ENCODE measurements around the gene CHST7. TPM values are rescaled to one million over a fixed set of nuclear protein-coding genes. Genes with fewer than 3 reads are reported as not detected.

CHST7 gene
- total RNA-seq, 1 donor from 2014 or later = 64.6 TPM

DNA sequence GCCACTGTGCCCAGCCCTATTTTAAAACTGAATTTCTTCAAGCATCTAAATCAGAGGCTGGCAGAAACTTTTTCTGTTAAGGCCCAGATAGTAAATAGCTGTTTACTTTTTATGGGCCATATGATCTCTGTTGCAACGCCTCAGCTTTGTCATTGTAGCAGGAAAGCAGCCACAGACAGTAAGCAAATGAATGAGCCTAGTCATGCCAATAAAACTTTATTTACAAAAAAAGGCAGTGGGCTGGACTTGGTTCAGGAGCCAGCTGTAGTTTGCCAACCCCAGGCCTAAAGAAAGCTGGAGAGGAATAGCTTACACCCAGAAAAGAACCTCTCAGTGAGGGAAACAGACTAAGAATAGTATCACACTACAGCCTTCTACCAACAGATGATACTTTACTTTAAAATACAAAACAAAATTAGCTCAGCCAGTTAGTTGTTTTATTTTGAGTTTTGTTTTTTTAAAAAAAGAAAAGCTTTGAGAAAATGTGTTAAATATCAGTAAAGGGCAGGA, 25.5 kb downstream of the CHST7 start:
- intact Hi-C loops (cut with DNase I) = no loop called here
- H3K4me1 ChIP-seq = no peaks in the 10 kb centered on the region
- no peak overlapping the region for H3K4me3 ChIP-seq
- no peaks in the 10 kb centered on the region for H3K36me3 ChIP-seq
- no peaks in the 10 kb centered on the region for H3K9me3 ChIP-seq
- DNase-seq (ENCODE audit: low spot score in 2 of 2) = no peak
- TF ChIP-seq, protein P1, sequence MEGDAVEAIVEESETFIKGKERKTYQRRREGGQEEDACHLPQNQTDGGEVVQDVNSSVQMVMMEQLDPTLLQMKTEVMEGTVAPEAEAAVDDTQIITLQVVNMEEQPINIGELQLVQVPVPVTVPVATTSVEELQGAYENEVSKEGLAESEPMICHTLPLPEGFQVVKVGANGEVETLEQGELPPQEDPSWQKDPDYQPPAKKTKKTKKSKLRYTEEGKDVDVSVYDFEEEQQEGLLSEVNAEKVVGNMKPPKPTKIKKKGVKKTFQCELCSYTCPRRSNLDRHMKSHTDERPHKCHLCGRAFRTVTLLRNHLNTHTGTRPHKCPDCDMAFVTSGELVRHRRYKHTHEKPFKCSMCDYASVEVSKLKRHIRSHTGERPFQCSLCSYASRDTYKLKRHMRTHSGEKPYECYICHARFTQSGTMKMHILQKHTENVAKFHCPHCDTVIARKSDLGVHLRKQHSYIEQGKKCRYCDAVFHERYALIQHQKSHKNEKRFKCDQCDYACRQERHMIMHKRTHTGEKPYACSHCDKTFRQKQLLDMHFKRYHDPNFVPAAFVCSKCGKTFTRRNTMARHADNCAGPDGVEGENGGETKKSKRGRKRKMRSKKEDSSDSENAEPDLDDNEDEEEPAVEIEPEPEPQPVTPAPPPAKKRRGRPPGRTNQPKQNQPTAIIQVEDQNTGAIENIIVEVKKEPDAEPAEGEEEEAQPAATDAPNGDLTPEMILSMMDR (IDR thresholded peaks at IDR 0.05) = no peak
- H3K27me3 ChIP-seq = no peaks in the 10 kb centered on the region
- no peak overlapping the region for H3K27ac ChIP-seq

DNA sequence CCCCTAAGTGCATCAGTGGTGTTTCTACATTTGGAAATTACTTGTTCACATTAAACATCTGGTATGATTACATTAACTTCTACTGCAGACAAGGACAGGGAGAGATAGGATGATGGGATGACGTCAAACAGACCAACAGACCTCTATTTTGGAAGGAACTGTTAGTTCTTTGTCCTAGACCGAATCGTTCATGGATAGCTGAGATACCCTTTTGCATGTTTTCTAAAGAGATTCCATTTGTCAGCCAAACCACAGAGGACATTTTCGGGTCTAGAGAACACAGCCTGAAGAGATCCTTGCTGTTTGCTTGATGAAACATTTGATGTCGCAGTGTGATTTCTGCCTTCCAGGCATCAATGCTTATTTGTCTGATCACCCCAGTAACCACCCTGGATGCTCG, 27.7 kb downstream of the CHST7 start:
- intact Hi-C loops (cut with DNase I) = no loop called here
- no peaks in the 10 kb centered on the region for H3K36me3 ChIP-seq
- H3K4me3 ChIP-seq = no peak overlapping the region
- TF ChIP-seq, protein P1 (IDR thresholded peaks at IDR 0.05) = no peak
- DNase-seq (ENCODE audit: low spot score in 2 of 2) = no peak
- no peaks in the 10 kb centered on the region for H3K27me3 ChIP-seq
- no peaks in the 10 kb centered on the region for H3K9me3 ChIP-seq
- no peak overlapping the region for H3K27ac ChIP-seq
- H3K4me1 ChIP-seq = no peaks in the 10 kb centered on the region

DNA sequence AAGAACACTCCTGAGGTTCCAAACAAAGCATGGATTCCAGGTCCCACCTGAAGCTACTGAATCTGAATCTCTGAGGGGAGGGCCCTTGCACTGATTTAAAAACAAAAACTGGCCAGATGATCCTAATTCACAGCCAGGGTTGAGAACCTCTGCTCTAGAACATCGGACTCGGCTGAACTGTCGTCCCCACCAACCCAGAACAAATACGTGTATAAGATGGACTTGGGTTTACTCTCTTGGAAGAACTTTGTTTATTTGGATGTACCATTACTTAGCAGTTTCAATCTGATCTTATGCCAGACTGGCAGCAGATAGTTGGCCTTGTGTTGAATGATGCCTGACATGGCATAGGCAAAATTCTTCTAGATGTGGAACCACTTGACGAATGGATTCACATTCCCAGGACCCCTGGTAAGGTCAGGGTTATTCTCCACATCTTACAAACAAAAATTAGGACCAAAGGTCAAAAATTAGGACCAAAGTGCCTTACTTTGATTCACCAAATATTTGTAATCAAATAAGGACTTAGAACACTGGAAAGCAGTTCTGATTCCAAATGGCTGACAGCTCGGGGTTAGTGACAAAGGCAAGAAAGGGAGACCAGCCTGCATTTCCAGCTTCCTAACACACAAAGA, 29.0 kb downstream of the CHST7 start:
- intact Hi-C loops (cut with DNase I) = no loop called here

DNA sequence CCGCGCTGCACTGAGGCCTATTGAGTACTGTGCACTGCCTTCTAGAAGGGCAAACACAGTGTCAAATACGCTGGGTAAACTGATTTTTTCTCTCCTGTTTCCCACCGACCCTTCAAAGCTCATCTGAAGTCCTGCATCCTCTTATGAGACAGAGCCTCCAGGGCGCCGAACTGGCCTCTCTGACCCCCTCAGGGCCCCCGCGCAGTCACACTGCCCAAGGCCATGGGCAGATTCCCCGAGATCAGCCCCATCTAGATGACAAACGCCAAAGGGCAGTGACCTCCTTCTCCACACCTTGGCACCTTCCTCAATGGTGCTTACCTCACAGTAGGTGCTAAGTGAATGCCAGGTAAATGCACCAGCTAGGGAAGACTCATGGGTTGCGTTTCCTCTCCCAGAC, 34.4 kb downstream of the CHST7 start:
- Histone ChIP-seq H3K4me1 (no peaks in the 10 kb centered on the region), H3K4me3 (no peak overlapping the region), H3K27me3 (no peaks in the 10 kb centered on the region), H3K9me3 (no peaks in the 10 kb centered on the region), H3K27ac (no peak overlapping the region), H3K36me3 (no peaks in the 10 kb centered on the region)
- intact Hi-C loops (cut with DNase I) = no loop called here
- no peak for DNase-seq (ENCODE audit: low spot score in 2 of 2)
- TF ChIP-seq, protein P1 (IDR thresholded peaks at IDR 0.05) = no peak

More for the DNA sequence above, 29.0 kb downstream of the CHST7 start:
- no peak for DNase-seq (ENCODE audit: low spot score in 2 of 2)
- TF ChIP-seq, protein P1 (IDR thresholded peaks at IDR 0.05) = no peak
- Histone ChIP-seq H3K4me3 (no peak overlapping the region), H3K27me3 (no peaks in the 10 kb centered on the region), H3K27ac (no peak overlapping the region), H3K36me3 (no peaks in the 10 kb centered on the region), H3K4me1 (no peaks in the 10 kb centered on the region), H3K9me3 (no peaks in the 10 kb centered on the region)

DNA sequence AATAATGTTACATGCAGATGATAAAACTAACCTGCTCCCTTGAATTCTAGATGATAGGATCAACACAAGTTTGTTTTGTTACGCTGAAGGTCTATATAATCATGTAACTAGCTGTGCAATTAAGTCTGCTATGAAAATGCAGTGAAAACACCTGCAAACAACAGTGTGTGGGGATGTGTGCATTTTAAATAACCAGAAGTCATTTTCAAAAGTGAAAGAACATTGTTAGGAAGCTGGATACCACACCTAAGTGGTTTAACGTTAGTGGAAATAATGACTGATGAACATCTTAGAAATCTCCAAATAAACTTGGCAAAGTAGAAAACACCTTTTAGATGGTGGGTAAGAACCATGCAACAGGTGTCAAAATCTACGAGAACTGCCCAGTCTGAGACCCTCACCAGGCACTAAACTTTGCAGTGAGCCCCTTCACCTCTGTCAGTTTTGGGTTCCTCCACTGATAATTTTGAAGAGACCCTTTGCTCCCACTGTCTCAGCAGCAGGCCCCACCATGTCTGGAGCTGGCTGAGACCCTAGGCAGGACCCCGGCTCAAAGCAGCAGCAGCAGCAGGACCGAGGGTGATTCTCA, 36.6 kb downstream of the CHST7 start:
- H3K36me3 ChIP-seq = no peaks in the 10 kb centered on the region
- intact Hi-C loops (cut with DNase I) = no loop called here
- TF ChIP-seq, protein P1 (IDR thresholded peaks at IDR 0.05) = no peak
- no peaks in the 10 kb centered on the region for H3K9me3 ChIP-seq
- H3K4me3 ChIP-seq = no peak overlapping the region
- no peak overlapping the region for H3K27ac ChIP-seq
- H3K4me1 ChIP-seq = no peaks in the 10 kb centered on the region
- H3K27me3 ChIP-seq = no peaks in the 10 kb centered on the region
- no peak for DNase-seq (ENCODE audit: low spot score in 2 of 2)

All from ascending aorta (tissue), 2 donors.